ENCODE measurements around the gene ICAM1. TPM values are rescaled to one million over a fixed set of nuclear protein-coding genes. Genes with fewer than 3 reads are reported as not detected.

The ICAM1 gene
- total and polyA plus RNA-seq, 10 of the 15 experiments (the other 5 are each of a cell fraction or from before 2014, with no cell fraction given): 7.6 to 115 (median 60.2) TPM

GRCh38 chr19:10260141-10260584 lies 10.8 kb upstream of the ICAM1 start (continued):
- TF ChIP-seq CEBPB (IDR thresholded peaks at IDR 0.05; ENCODE audit: borderline replicate concordance in 1 of 2, low read depth in 2 of 2, low read length in 2 of 2) (no peak), ZNF207 (IDR thresholded peaks at IDR 0.05; ENCODE audit: borderline replicate concordance) (no peak), ESRRA (IDR thresholded peaks at IDR 0.05; ENCODE audit: low read length) (no peak), MEF2A (IDR thresholded peaks at IDR 0.05; ENCODE audit: insufficient read depth, low read depth, low read length) (no peak), MTA2 (IDR thresholded peaks at IDR 0.05; ENCODE audit: low read depth) (no peak), HDAC6 (IDR thresholded peaks at IDR 0.05; ENCODE audit: unreplicated experiment) (no peak), RUNX3 (IDR thresholded peaks at IDR 0.05; ENCODE audit: low read length) (peak; percentile 20; the same call in 1 of the 2 replicates), MEF2B (IDR thresholded peaks at IDR 0.05; ENCODE audit: partially characterized antibody, poor library complexity, severe bottlenecking) (no peak)
- TF ChIP-seq, protein P1, sequence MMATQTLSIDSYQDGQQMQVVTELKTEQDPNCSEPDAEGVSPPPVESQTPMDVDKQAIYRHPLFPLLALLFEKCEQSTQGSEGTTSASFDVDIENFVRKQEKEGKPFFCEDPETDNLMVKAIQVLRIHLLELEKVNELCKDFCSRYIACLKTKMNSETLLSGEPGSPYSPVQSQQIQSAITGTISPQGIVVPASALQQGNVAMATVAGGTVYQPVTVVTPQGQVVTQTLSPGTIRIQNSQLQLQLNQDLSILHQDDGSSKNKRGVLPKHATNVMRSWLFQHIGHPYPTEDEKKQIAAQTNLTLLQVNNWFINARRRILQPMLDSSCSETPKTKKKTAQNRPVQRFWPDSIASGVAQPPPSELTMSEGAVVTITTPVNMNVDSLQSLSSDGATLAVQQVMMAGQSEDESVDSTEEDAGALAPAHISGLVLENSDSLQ (IDR thresholded peaks at IDR 0.05): no peak

- SMC1A ChIA-PET (ENCODE audit: uncharacterized antibody, unreplicated experiment): interaction anchor here (1.1 kb wide), 2 partner anchors 27 to 116 kb away, joined by 3 read pairs; partner anchors contain the start of gene ICAM5
- WGBS (ENCODE audit: insufficient coverage, insufficient replicate concordance, low lambda C conversion rate, missing lambda C conversion rate): 56% methylated on average over 7 of the region's 7 CpGs
- H3K36me3 ChIP-seq (ENCODE audit: control insufficient read depth in 2 of 2, insufficient read depth in 2 of 2, low read length in 1 of 2): peaks cover 7 to 11% of the 10 kb centered on the region in 2 experiments; a peak in 3 of 4 replicates
- H3K27ac ChIP-seq (ENCODE audit: control insufficient read depth, insufficient read depth): no peak overlapping the region
- POLR2A ChIA-PET: interaction anchor here (0.6 kb wide), 1 partner anchor 93 kb away, joined by 3 read pairs; no protein-coding TSS in a partner anchor
- FAIRE-seq: no peak
- intact Hi-C loops (cut with micrococcal nuclease; ENCODE audit: unreplicated experiment): no loop called here
- BruUV-seq (replicated peaks): no TSS peak
- no peaks in the 10 kb centered on the region; the same call in 2 of the 3 replicates for H3K9me3 ChIP-seq (replicated peaks; ENCODE audit: control insufficient read depth, insufficient read depth, low read length)
- ATAC-seq: no peak
- H3K9ac ChIP-seq (ENCODE audit: control insufficient read depth, insufficient read depth, low read length): no peak overlapping the region
- H3K27me3 ChIP-seq (replicated peaks in 1 of 2; ENCODE audit: control insufficient read depth in 2 of 2, insufficient read depth in 2 of 2, low read length in 1 of 2): no peaks in the 10 kb centered on the region
- DNase-seq (ENCODE audit: low read depth, low spot score): no peak
- H4K20me1 ChIP-seq (ENCODE audit: control insufficient read depth, insufficient read depth): no peaks in the 10 kb centered on the region
- H3K4me2 ChIP-seq (ENCODE audit: control insufficient read depth, insufficient read depth): no peak overlapping the region
- H3K4me1 ChIP-seq (ENCODE audit: control insufficient read depth, insufficient read depth, low read length): peaks cover 11% of the 10 kb centered on the region
- RAD21 ChIA-PET (ENCODE audit: unreplicated experiment): interaction anchor here (7.2 kb wide), 1 partner anchor 124 kb away, joined by 107 read pairs; no protein-coding TSS in a partner anchor
- TF ChIP-seq EP300 (IDR thresholded peaks at IDR 0.05; ENCODE audit: borderline replicate concordance in 1 of 2, control insufficient read depth in 1 of 2, low read depth in 2 of 2, low read length in 2 of 2) (no peak), ZNF384 (IDR thresholded peaks at IDR 0.05; ENCODE audit: borderline replicate concordance, low read depth, low read length) (no peak), CEBPB (IDR thresholded peaks at IDR 0.05; ENCODE audit: borderline replicate concordance in 1 of 2, low read depth in 2 of 2, low read length in 2 of 2) (no peak), BRCA1 (IDR thresholded peaks at IDR 0.05; ENCODE audit: low read depth, low read length) (no peak), RAD51 (IDR thresholded peaks at IDR 0.05) (no peak), ESRRA (IDR thresholded peaks at IDR 0.05; ENCODE audit: low read length) (no peak), NR2F1 (conservative IDR thresholded peaks at IDR 0.05) (no peak), IKZF2 (IDR thresholded peaks at IDR 0.05) (no peak), KLF5 (IDR thresholded peaks at IDR 0.05; ENCODE audit: partially characterized antibody) (no peak), JUND (IDR thresholded peaks at IDR 0.05; ENCODE audit: low read depth, low read length) (no peak), HDAC2 (IDR thresholded peaks at IDR 0.05) (no peak), RB1 (IDR thresholded peaks at IDR 0.05; ENCODE audit: borderline replicate concordance) (no peak)
- in situ Hi-C loops (cut with MboI): no loop called here
- H2AFZ ChIP-seq (ENCODE audit: control insufficient read depth, low read depth, low read length): no peak overlapping the region
- CTCF ChIA-PET: interaction anchor here (0.6 to 1.6 kb wide), 3 partner anchors 124 to 149 kb away, joined by 3 to 8 read pairs (median 3); no protein-coding TSS in a partner anchor
- no peaks in the 10 kb centered on the region for H3K79me2 ChIP-seq (ENCODE audit: control insufficient read depth, insufficient read depth, low read length)
- no peak overlapping the region for H3K4me3 ChIP-seq
These were observed 8.1 kb upstream of the ICAM1 start for GRCh38 chr19:10262771-10263170.

Data from GM12878 (cell line).